Measurements from ENCODE around the gene CTDSPL. TPM values are rescaled to one million over a fixed set of nuclear protein-coding genes. Genes with fewer than 3 reads are reported as not detected.
A peak's percentile ranks its signal among the peaks of the same experiment; 100 is the strongest.

The CTDSPL gene
- polyA plus RNA-seq, 1 of the 3 experiments (the other 2 are of a cell fraction) = 22.1 TPM

DNA sequence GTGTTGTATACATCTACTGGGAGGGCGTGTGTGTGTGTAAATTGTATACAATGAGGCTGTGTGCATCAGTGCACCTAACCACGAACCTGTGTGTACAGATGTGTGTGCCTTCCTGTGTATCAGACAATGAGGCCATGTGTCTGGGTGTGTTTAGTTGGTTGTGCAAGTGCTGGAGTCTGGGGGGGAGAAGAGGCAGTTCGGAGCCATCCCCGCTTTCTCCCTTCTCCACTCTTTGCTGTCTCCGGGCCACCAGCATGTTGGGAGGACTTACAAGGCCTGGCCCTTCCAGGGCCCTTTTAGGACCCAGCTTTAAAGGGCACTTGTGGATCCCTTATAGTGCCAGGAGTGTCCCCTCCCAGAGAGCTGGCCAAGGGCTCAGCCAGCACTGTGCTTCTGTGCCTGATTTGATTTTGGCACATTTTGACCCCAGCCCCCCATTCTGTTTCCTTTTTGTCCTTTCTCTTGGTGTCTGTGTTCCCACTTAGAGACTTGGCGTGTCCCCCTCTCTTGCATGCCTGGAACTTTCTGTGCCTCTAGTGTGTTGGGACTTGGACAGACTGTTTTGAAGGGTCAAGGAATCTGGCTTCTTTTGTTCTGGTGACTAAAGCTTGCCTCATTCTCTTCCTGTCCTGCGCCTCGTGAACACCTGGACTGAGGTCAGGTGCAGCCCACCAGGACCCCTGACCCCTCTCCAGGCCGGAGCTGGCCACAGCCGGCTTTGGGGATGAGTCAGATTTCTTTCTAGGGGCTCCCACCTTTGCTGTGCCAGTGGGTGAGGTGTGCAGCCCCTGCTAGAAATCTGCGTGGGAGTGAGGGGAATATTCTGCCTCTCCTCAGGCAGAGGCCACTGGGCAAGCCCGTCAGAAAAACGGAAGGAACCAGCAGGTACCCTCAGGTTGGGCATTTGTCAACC is 1.5 kb downstream of the CTDSPL start:
- peaks cover 15 to 39% of the 10 kb centered on the region in 2 experiments for H3K4me1 ChIP-seq (ENCODE audit: control insufficient read depth in 1 of 2, insufficient read depth in 2 of 2, low read depth in 1 of 2, low read length in 1 of 2)
- H3K9ac ChIP-seq = peak overlapping the region; percentile 61
- H3F3A ChIP-seq (replicated peaks; ENCODE audit: insufficient read depth) = peaks cover 11% of the 10 kb centered on the region
- H3K4me3 ChIP-seq (ENCODE audit: low read depth in 2 of 2, low read length in 1 of 2) = peak overlapping the region; percentile 70 to 80
- peak overlapping the region; percentile 81 for H3K4me2 ChIP-seq
- H3K9me3 ChIP-seq = 0 out of 2 replicates have a peak, but pooled peaks cover 6% of the 10 kb centered on the region
- peaks cover 5 to 6% of the 10 kb centered on the region in 2 experiments for H3K36me3 ChIP-seq (replicated peaks in 1 of 2; ENCODE audit: control insufficient read depth in 1 of 2, insufficient read depth in 2 of 2, low read length in 1 of 2)
- ChIA-PET POLR2A (no interaction called here), CTCF (interaction anchor here (1.0 to 4.3 kb wide), 9 partner anchors 8 to 140 kb away, joined by 3 to 31 read pairs (median 3); no protein-coding TSS in a partner anchor)
- H3K27ac ChIP-seq (ENCODE audit: low read depth in 2 of 2, low read length in 1 of 2) = peak overlapping the region; percentile 9 to 78; a peak in 3 of 4 replicates
- no peaks in the 10 kb centered on the region for H3K27me3 ChIP-seq (ENCODE audit: insufficient read depth)
- 51% methylated on average over 9 of the region's 13 CpGs for WGBS (ENCODE audit: low lambda C conversion rate)
- H3K9me2 ChIP-seq = no peaks in the 10 kb centered on the region
- H2AFZ ChIP-seq (ENCODE audit: low read depth) = no peak overlapping the region
- peaks cover 29% of the 10 kb centered on the region for H4K20me1 ChIP-seq (ENCODE audit: insufficient read depth)
- peaks cover 81% of the 10 kb centered on the region for H3K79me2 ChIP-seq (ENCODE audit: insufficient read depth)
- no peak for DNase-seq
- no peak for TF ChIP-seq POLR2AphosphoS5 (IDR thresholded peaks at IDR 0.05; ENCODE audit: low read depth, low read length)
- no peak for TF ChIP-seq SIN3A (IDR thresholded peaks at IDR 0.05; ENCODE audit: borderline replicate concordance, low read depth, low read length)
- TF ChIP-seq RFX5 (IDR thresholded peaks at IDR 0.05; ENCODE audit: low read length) = no peak

- Histone ChIP-seq H3K4me2 (peak overlapping the region; percentile 81), H3K27ac (ENCODE audit: low read depth in 2 of 2, low read length in 1 of 2) (peak overlapping the region; percentile 12 to 78; a peak in 2 of 4 replicates), H3F3A (replicated peaks; ENCODE audit: insufficient read depth) (peaks cover 11% of the 10 kb centered on the region), H2AFZ (ENCODE audit: low read depth) (no peak overlapping the region), H3K4me1 (ENCODE audit: control insufficient read depth in 1 of 2, insufficient read depth in 2 of 2, low read depth in 1 of 2, low read length in 1 of 2) (peaks cover 15 to 39% of the 10 kb centered on the region in 2 experiments), H3K9me3 (0 out of 2 replicates have a peak, but pooled peaks cover 6% of the 10 kb centered on the region), H4K20me1 (ENCODE audit: insufficient read depth) (peaks cover 30% of the 10 kb centered on the region), H3K9me2 (no peaks in the 10 kb centered on the region), H3K36me3 (replicated peaks in 1 of 2; ENCODE audit: control insufficient read depth in 1 of 2, insufficient read depth in 2 of 2, low read length in 1 of 2) (peaks cover 5 to 6% of the 10 kb centered on the region in 2 experiments), H3K4me3 (ENCODE audit: low read depth in 2 of 2, low read length in 1 of 2) (no peak overlapping the region), H3K79me2 (ENCODE audit: insufficient read depth) (peaks cover 85% of the 10 kb centered on the region), H3K27me3 (ENCODE audit: insufficient read depth) (no peaks in the 10 kb centered on the region), H3K9ac (no peak overlapping the region)
- DNase-seq = no peak
- ChIA-PET CTCF (interaction anchor here (1.0 to 4.3 kb wide), 8 partner anchors 9 to 140 kb away, joined by 3 to 31 read pairs (median 5); no protein-coding TSS in a partner anchor), POLR2A (no interaction called here)
- 84% methylated on average over 5 of the region's 5 CpGs for WGBS (ENCODE audit: low lambda C conversion rate)
- TF ChIP-seq, protein P1, sequence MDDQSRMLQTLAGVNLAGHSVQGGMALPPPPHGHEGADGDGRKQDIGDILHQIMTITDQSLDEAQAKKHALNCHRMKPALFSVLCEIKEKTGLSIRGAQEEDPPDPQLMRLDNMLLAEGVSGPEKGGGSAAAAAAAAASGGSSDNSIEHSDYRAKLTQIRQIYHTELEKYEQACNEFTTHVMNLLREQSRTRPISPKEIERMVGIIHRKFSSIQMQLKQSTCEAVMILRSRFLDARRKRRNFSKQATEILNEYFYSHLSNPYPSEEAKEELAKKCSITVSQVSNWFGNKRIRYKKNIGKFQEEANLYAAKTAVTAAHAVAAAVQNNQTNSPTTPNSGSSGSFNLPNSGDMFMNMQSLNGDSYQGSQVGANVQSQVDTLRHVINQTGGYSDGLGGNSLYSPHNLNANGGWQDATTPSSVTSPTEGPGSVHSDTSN (IDR thresholded peaks at IDR 0.05) = no peak
- no peak for TF ChIP-seq NFIC (IDR thresholded peaks at IDR 0.05; ENCODE audit: borderline replicate concordance)
- no peak for TF ChIP-seq CHD2 (IDR thresholded peaks at IDR 0.05; ENCODE audit: low read length, partially characterized antibody)
- no peak for TF ChIP-seq EZH2phosphoT487 (IDR thresholded peaks at IDR 0.05; ENCODE audit: borderline replicate concordance, low read depth)
- no peak for TF ChIP-seq TAF1 (IDR thresholded peaks at IDR 0.05; ENCODE audit: borderline replicate concordance, low read depth, low read length)
- no peak for TF ChIP-seq YY1 (IDR thresholded peaks at IDR 0.05; ENCODE audit: low read depth)
- TF ChIP-seq FOSL2 (IDR thresholded peaks at IDR 0.05; ENCODE audit: borderline replicate concordance, low read depth) = no peak
- no peak for TF ChIP-seq ZBTB33 (IDR thresholded peaks at IDR 0.05; ENCODE audit: borderline replicate concordance, low read depth)
- TF ChIP-seq MXI1 (IDR thresholded peaks at IDR 0.05; ENCODE audit: low read depth, low read length) = no peak
- TF ChIP-seq RCOR1 (IDR thresholded peaks at IDR 0.05; ENCODE audit: low read length) = no peak
- TF ChIP-seq MEF2A (IDR thresholded peaks at IDR 0.05; ENCODE audit: borderline replicate concordance, low read depth) = no peak
- TF ChIP-seq USF1 (IDR thresholded peaks at IDR 0.05; ENCODE audit: borderline replicate concordance, low read depth) = no peak
These were observed 2.5 kb downstream of the CTDSPL start for GRCh38 chr3:37863949-37864822.

Measured in SK-N-SH (cell line).